Heart left ventricle (tissue), 13 donors: ENCODE data around the gene CASP8.

Source experiments
- POLR2A ChIP-seq, 2 donors: fragments of 450-650 bp; IDR thresholded peaks; one replicate each; pipeline ENCODE4 v1.6.1; 2017; ENCODE audit warnings: antibody characterized with exemption in 2 of 2, mild to moderate bottlenecking in 2 of 2, moderate library complexity in 2 of 2
- TF ChIP-seq, protein P1 (sequence below), 12 donors: fragments of 200-600 bp; sonication (generic) in 4 of 12; IDR thresholded peaks; one replicate each; pipeline versions ENCODE4 v1.5.0 to v1.8.0; 2018 to 2022; ENCODE audit warnings: antibody characterized with exemption in 12 of 12, mild to moderate bottlenecking in 5 of 12
- donor health status: ischemic (EF 13 %, LVEDD 7.1; RV severe dilation, severe dysfunction).
- donor health status: DM: no; HTN: yes; CAD: no.
- donor health status: DM: no; HTN: no; CAD: no.
- donor health status: ischemic (EF 25% LVEDD 6.9; RV normal size, moderate dysfunction).
- donor health status: ischemic (EF 25% LVEDD 5.7; RV mildly dilated, moderate dysfunction).
- donor health status: ischemic (EF 35%, LVEDD 5.7; RV mildly dilated, moderate dysfunction).
- donor health status: nonischemic (EF 11% LVEDD 7.7; RV severe dilation, severe dysfunction).
- donor health status: DM: yes; HTN: yes; CAD: no.
- donor health status: PGD.
- donor health status: ischemic (EF 29% LVEDD 5.4; RV normal size, mild dysfunction).
- donor health status: nonischemic (EF 23%, LVEDD 6.1; RV moderate dilation, normal function).

DNA sequence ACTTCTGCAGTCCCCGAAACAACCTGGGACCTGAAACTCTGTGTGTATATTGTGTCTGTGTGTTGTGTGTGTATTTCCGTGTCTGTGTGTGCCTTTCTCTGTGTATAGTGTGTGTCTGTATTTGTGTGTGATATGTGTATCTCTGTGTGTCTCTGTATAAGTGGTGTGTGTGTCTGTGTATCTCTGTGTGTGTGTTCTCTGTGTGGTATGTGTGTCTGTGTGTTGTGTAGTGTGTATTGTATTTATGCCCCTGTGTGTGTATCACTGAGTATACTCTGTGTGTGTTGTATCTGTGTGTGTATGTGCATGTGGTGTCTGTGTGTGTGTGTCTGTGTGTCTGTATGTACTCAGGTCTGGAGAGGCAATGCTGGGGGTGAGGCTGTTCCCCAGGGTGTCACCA lies 11.6 kb downstream of the CASP8 start:
- TF ChIP-seq, protein P1, sequence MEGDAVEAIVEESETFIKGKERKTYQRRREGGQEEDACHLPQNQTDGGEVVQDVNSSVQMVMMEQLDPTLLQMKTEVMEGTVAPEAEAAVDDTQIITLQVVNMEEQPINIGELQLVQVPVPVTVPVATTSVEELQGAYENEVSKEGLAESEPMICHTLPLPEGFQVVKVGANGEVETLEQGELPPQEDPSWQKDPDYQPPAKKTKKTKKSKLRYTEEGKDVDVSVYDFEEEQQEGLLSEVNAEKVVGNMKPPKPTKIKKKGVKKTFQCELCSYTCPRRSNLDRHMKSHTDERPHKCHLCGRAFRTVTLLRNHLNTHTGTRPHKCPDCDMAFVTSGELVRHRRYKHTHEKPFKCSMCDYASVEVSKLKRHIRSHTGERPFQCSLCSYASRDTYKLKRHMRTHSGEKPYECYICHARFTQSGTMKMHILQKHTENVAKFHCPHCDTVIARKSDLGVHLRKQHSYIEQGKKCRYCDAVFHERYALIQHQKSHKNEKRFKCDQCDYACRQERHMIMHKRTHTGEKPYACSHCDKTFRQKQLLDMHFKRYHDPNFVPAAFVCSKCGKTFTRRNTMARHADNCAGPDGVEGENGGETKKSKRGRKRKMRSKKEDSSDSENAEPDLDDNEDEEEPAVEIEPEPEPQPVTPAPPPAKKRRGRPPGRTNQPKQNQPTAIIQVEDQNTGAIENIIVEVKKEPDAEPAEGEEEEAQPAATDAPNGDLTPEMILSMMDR (IDR thresholded peaks at IDR 0.05): no peak
- no peak for TF ChIP-seq POLR2A (IDR thresholded peaks at IDR 0.05)
